HG02571 (cell line): Measurements from ENCODE around the gene AKT1.

Source experiments
- ATAC-seq: cut with Tn5 transposase; IDR thresholded peaks from one replicate; pipeline ENCODE4 v1.9.1; 2021; ENCODE audit warnings: mild to moderate bottlenecking, moderate library complexity; ENCODE audit not compliant: unreplicated experiment

The AKT1 gene

GRCh38 chr14:104725772-104726548, 69.6 kb downstream of the AKT1 start:
- ATAC-seq = no peak

DNA sequence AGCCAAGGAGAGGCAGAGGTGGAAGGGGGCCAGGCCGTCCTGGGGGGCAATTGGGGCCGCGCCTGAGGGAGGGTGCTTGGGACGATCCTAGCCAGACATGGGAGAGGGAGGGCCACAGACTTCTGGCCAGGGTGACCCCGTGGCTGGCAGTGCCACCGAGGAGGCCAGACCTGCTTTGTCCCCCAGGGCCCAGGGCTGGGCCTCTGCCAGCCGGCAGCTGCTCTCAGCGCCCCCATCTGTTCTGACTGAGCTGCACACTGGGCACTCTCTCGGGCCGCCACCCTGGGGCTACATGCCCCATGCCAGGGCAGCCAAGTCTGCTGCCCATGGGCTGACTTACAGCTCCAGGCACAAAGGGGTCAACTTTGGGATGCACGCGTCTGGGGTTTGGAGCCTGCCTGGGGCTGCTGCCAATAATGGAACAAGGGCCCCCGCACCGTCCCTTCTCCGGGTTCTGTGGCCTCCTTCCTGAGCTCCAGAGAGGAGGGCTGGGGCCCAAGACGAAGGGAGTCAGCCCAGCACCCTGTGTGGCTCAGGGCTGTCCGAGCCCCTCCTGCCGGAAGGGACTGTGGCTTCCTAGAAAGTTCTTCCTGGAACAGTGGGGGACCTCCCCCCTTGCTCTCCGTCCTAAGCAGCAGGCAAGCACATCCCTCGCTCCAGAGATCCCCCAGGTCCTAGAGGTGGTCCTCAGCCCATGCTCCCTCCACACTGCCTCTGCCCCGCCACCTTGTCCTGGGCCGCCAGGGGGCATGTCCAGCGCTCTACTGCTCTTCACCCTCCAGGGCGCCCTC, 70.4 kb downstream of the AKT1 start:
- no peak for ATAC-seq

DNA sequence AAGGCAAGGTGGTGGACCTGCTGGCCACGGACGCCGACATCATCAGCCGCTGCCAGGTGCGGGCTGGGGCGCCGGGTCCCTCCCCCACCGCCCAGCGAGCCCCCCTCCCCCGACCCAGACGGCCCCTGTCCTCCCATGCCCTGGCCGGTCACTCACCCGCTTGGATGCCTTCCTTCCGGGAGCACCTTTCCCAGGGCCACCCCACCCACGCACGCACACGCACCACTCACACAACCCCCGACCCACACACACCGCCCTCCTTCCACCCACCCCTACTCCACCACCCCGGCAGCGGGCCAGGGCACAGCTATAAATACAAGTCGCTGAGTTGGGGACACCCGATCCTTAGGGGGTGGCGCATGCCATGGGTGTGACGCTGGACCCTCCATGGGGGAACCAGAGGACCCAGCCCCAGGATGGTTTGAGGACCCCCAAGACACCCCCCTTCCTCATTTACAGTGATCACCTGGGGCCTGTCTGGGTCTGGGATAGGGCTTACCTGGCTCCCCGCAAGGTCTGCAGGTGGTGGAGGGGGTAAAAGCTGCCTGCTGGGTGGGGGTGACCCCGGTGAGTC, 71.1 kb downstream of the AKT1 start:
- no peak for ATAC-seq

- peak; percentile 51 for ATAC-seq
Measured at GRCh38 chr14:104723651-104724406, 71.7 kb downstream of the AKT1 start, which contains the start of gene ADSS1. Gene ADSS1 (plus strand): TSS chr14:104724229. CDS start chr14:104724271, 42 bp downstream.

GRCh38 chr14:104722938-104723650, 72.5 kb downstream of the AKT1 start:
- ATAC-seq = no peak

GRCh38 chr14:104721505-104722431, 73.8 kb downstream of the AKT1 start:
- no peak for ATAC-seq
